Measurements from ENCODE around the gene DISC1. TPM values are rescaled to one million over a fixed set of nuclear protein-coding genes. Genes with fewer than 3 reads are reported as not detected.

Gene DISC1
- total and polyA plus RNA-seq, 2 experiments from 2014 or later, result 2.1 to 6.5 TPM

- no peak overlapping the region for H3K27ac Mint-ChIP-seq
- H3K4me3 Mint-ChIP-seq, result no peak overlapping the region
- no peak overlapping the region for H3K4me3 ChIP-seq
- peaks cover 21% of the 10 kb centered on the region for H3K9me3 Mint-ChIP-seq
- peaks cover 4% of the 10 kb centered on the region; the same call in 1 of the 2 replicates for H3K36me3 ChIP-seq (ENCODE audit: insufficient read depth)
- H3F3A ChIP-seq (replicated peaks; ENCODE audit: low read depth), result no peaks in the 10 kb centered on the region
- no peaks in the 10 kb centered on the region for H3K4me1 Mint-ChIP-seq
- H3K9me2 ChIP-seq (ENCODE audit: insufficient read depth), result 0 out of 2 replicates have a peak, but pooled peaks cover 4% of the 10 kb centered on the region
- no peak overlapping the region for H3K4me2 ChIP-seq
- DNase-seq (ENCODE audit: low spot score) (no peak), ATAC-seq (no peak)
- no peaks in the 10 kb centered on the region for H3K27me3 ChIP-seq (ENCODE audit: insufficient read depth)
- H3K4me1 ChIP-seq (ENCODE audit: insufficient read depth), result no peaks in the 10 kb centered on the region
- peaks cover 27% of the 10 kb centered on the region for H3K36me3 Mint-ChIP-seq (ENCODE audit: low read depth)
- no peak overlapping the region for H3K27ac ChIP-seq (ENCODE audit: low read depth)
- no peaks in the 10 kb centered on the region for H4K20me1 ChIP-seq (replicated peaks; ENCODE audit: insufficient read depth)
- H3K27me3 Mint-ChIP-seq (ENCODE audit: insufficient read depth, low read depth, poor library complexity), result peaks cover 6% of the 10 kb centered on the region
- TF ChIP-seq POLR2AphosphoS5 (IDR thresholded peaks at IDR 0.05; ENCODE audit: low read depth) (no peak), JUNB (IDR thresholded peaks at IDR 0.05; ENCODE audit: unreplicated experiment) (no peak), ZNF331 (CRISPR knock-in tag; IDR thresholded peaks at IDR 0.05; ENCODE audit: low read depth) (no peak), CREB1 (CRISPR knock-in tag; IDR thresholded peaks at IDR 0.05; ENCODE audit: low read depth) (no peak), ZNF462 (CRISPR knock-in tag; IDR thresholded peaks at IDR 0.05) (no peak), EZH2 (IDR thresholded peaks at IDR 0.05; ENCODE audit: low read depth, unreplicated experiment) (no peak), REST (IDR thresholded peaks at IDR 0.05; ENCODE audit: unreplicated experiment) (no peak), STAT1 (IDR thresholded peaks at IDR 0.05; ENCODE audit: unreplicated experiment) (no peak), EZH2phosphoT487 (IDR thresholded peaks at IDR 0.05; ENCODE audit: unreplicated experiment) (no peak)
- no peak overlapping the region for H2AFZ ChIP-seq
- H3K79me2 ChIP-seq (replicated peaks; ENCODE audit: insufficient read depth), result no peaks in the 10 kb centered on the region
These were observed 123.7 kb downstream of the DISC1 start for GRCh38 chr1:231750296-231750695.
